RWPE2 (cell line): ENCODE measurements around the gene FHOD3.

Experiments
- ATAC-seq: fragments of 200-7000 bp; cut with Tn5 transposase; 3 replicates; pipeline ENCODE4 v1.9.1; 2021; ENCODE audit warnings: low read depth
- DNase-seq: peaks from one replicate; pipeline ENCODE4 v3.0.0-alpha.2; 2020; ENCODE audit warnings: low spot score
- H3K27ac ChIP-seq: fragments of 450-650 bp; 2 replicates; pipeline ENCODE4 v1.5.1; 2017; ENCODE audit warnings: mild to moderate bottlenecking; ENCODE audit not compliant: poor library complexity, severe bottlenecking
- H3K27me3 ChIP-seq: fragments of 250-450 bp; sonication (Bioruptor Pico); 2 replicates; pipeline ENCODE4 v1.5.1; 2021; ENCODE audit warnings: mild to moderate bottlenecking, moderate library complexity; ENCODE audit not compliant: insufficient read depth, poor library complexity, severe bottlenecking
- H3K36me3 ChIP-seq: fragments of 250-450 bp; sonication (Bioruptor Pico); 2 replicates; pipeline ENCODE4 v1.5.1; 2020; ENCODE audit warnings: low read depth, mild to moderate bottlenecking, moderate library complexity
- H3K4me1 ChIP-seq: fragments of 250-450 bp; sonication (Bioruptor Pico); 2 replicates; pipeline ENCODE4 v1.5.1; 2021; ENCODE audit warnings: mild to moderate bottlenecking, moderate library complexity; ENCODE audit not compliant: insufficient read depth, poor library complexity, severe bottlenecking
- H3K4me3 ChIP-seq: fragments of 250-450 bp; sonication (Bioruptor Pico); 2 replicates; pipeline ENCODE4 v1.5.1; 2021; ENCODE audit warnings: mild to moderate bottlenecking, moderate library complexity; ENCODE audit not compliant: severe bottlenecking
- H3K9me3 ChIP-seq: fragments of 250-450 bp; sonication (Bioruptor Pico); 2 replicates; pipeline ENCODE4 v1.5.1; 2021; ENCODE audit warnings: mild to moderate bottlenecking, moderate library complexity; ENCODE audit not compliant: severe bottlenecking
- TF ChIP-seq, protein P1 (sequence below): fragments of 450-650 bp; IDR thresholded peaks from one replicate; pipeline ENCODE4 v1.5.1; 2017; ENCODE audit warnings: mild to moderate bottlenecking, moderate library complexity; ENCODE audit not compliant: poor library complexity, severe bottlenecking

FHOD3 gene

DNA sequence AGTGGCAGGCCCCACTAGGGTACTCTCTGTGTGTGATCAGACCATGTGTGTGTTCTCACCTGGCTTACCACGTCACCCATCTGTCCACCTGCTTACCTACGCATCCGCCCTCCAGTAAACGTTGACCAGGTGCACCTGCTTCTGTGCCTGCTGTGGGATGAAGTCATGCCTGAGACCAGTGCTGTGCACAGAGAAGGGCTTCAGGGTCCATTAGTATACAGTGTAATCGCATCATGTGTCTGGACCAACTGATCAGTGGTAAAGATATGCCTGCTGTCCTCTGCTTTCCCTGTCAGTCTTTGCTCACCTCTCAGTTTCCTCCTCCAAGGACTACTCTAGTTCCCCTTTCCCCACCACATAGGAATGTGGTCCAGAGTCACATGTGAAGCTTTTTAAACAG, 109.3 kb downstream of the FHOD3 start:
- no peak overlapping the region for H3K4me3 ChIP-seq
- no peaks in the 10 kb centered on the region for H3K27me3 ChIP-seq
- no peaks in the 10 kb centered on the region for H3K9me3 ChIP-seq
- ATAC-seq = no peak
- no peak overlapping the region for H3K27ac ChIP-seq
- TF ChIP-seq, protein P1, sequence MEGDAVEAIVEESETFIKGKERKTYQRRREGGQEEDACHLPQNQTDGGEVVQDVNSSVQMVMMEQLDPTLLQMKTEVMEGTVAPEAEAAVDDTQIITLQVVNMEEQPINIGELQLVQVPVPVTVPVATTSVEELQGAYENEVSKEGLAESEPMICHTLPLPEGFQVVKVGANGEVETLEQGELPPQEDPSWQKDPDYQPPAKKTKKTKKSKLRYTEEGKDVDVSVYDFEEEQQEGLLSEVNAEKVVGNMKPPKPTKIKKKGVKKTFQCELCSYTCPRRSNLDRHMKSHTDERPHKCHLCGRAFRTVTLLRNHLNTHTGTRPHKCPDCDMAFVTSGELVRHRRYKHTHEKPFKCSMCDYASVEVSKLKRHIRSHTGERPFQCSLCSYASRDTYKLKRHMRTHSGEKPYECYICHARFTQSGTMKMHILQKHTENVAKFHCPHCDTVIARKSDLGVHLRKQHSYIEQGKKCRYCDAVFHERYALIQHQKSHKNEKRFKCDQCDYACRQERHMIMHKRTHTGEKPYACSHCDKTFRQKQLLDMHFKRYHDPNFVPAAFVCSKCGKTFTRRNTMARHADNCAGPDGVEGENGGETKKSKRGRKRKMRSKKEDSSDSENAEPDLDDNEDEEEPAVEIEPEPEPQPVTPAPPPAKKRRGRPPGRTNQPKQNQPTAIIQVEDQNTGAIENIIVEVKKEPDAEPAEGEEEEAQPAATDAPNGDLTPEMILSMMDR = no peak
- no peak for DNase-seq
- H3K36me3 ChIP-seq = no peaks in the 10 kb centered on the region
- peaks cover 4% of the 10 kb centered on the region for H3K4me1 ChIP-seq

DNA sequence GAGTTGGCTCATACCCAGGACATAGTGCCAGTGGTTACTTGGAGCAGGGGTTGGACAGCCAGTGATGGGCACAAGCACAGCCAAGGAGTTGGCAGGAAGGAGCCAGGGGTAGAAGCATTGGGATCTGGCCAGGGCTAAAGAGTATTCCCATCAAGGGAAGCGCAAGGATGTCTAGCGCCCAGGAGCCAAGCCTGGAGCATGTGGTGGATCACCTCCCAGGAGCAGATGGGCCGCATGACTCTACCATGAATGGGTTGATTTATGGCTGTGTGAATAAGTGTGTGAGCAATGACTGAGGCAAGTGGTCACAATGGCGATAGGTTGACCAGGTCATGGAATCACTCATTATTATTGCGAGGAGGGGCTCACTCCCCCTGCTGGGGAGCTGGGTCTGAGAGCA, 111.1 kb downstream of the FHOD3 start:
- DNase-seq (no peak), ATAC-seq (no peak)
- no peaks in the 10 kb centered on the region for H3K36me3 ChIP-seq
- no peaks in the 10 kb centered on the region for H3K9me3 ChIP-seq
- no peak overlapping the region for H3K4me3 ChIP-seq
- H3K27me3 ChIP-seq = no peaks in the 10 kb centered on the region
- H3K27ac ChIP-seq = no peak overlapping the region
- TF ChIP-seq, protein P1 = no peak
- H3K4me1 ChIP-seq = peaks cover under 1% of the 10 kb centered on the region

DNA sequence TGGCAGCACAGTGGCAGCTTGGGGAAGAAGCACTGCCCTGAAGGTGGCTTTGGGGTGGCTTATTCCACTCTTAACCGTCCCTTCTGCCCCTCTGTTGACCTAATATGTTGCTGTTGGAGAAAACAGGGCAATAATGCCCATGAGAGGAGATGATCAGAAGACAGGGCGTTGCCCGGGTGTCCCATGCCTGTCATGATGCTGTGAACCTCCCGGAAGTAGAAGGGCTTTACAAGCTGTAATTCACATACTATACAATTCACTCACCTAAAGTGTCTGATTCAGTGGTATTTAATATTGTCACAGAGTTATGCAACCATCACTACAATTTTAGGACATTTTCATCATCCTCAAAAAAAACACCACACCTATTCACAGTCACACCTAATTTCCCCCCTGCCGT, 112.3 kb downstream of the FHOD3 start:
- no peaks in the 10 kb centered on the region for H3K27me3 ChIP-seq
- no peak overlapping the region for H3K4me3 ChIP-seq
- H3K4me1 ChIP-seq = no peaks in the 10 kb centered on the region
- H3K9me3 ChIP-seq = no peaks in the 10 kb centered on the region
- H3K27ac ChIP-seq = no peak overlapping the region
- TF ChIP-seq, protein P1 = no peak
- ATAC-seq = no peak
- H3K36me3 ChIP-seq = no peaks in the 10 kb centered on the region
- no peak for DNase-seq

DNA sequence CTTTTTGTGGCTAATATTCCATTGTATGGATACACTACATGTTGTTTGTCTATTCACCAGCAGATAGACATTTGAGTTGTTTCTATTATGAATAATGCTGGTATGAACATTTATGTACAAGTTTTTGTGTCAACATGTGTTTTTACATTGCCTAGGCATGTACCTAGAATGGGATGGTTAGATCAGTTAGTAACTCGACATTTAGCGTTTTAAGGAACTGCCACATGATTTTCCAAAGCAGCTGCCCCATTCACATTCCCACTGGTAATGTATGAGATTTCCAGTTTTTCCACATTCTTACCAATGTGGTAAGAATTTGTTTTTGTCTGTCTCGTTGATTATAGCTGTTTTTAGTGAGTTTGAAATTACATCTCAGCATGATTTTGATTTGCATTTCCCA, 112.8 kb downstream of the FHOD3 start:
- TF ChIP-seq, protein P1 = no peak
- ATAC-seq (no peak), DNase-seq (no peak)
- H3K27ac ChIP-seq = no peak overlapping the region
- H3K27me3 ChIP-seq = no peaks in the 10 kb centered on the region
- H3K4me1 ChIP-seq = no peaks in the 10 kb centered on the region
- H3K4me3 ChIP-seq = no peak overlapping the region
- no peaks in the 10 kb centered on the region for H3K9me3 ChIP-seq
- H3K36me3 ChIP-seq = no peaks in the 10 kb centered on the region

DNA sequence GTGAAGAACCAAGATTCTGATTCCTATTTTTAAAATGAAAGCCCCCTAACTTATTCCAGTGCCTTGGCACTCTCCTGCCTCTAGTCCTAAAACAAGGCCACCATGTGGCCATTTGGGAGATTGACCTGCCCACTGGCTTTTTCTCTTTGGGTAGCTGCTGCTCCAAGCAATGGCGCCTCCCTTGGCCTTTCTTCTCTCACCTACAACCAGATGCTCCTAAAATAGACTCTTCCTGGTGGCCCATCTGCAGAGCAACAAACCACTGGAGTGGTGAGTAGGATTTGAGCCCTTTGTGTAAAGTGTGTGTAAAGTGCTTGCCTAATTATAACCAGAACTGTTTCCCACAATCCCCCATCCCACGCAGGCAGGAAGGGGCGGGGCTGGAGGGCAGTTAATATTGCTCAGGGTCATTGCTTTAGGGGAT, 114.2 kb downstream of the FHOD3 start:
- Histone ChIP-seq H3K36me3 (no peaks in the 10 kb centered on the region), H3K27ac (no peak overlapping the region), H3K9me3 (no peaks in the 10 kb centered on the region), H3K4me1 (no peaks in the 10 kb centered on the region), H3K27me3 (no peaks in the 10 kb centered on the region), H3K4me3 (no peak overlapping the region)
- ATAC-seq = peak; percentile 53; the same call in 1 of the 3 replicates
- TF ChIP-seq, protein P1 = peak; percentile 43
- DNase-seq = no peak
